ENCODE data around the gene DTNBP1.

Gene DTNBP1

DNA sequence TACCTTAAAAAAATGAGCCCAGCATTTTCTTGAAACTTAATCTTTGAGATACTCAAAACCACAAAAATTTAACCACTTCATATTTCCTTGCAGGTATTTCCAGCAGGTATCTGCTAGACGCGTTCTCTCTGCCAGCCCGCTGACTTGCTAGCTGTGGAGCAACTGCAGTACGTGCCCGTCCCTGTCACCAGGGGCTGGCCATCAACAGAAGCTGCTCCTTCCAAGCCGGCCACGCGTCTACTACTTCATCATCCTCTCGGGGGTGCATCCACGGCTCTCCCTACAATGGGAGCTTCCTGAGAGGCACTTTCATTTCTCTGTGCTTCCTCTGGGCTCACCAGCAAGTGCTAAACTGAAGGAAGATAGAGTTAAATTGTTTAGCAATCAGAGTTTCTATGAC, 132.4 kb downstream of the DTNBP1 start:
- no peak for DNase-seq

DNA sequence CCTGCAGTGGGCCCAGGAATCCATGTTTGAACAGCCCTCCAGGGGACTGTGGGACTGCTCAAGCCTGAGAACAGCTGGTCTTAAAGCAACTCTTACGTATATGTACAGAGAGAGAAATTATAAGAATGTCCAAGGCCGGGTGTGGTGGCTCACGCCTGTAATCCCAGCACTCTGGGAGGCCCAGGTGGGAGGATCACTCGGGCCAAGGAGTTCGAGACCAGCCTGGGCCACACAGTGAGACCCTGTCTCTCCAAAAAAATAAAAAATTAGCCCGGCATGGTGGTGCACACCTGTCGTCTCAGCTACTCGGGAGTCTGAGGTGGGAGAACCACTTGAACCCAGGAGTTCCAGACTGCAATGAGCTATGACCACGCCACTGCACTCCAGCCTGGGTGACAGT, 134.0 kb downstream of the DTNBP1 start:
- no peak for DNase-seq

DNA sequence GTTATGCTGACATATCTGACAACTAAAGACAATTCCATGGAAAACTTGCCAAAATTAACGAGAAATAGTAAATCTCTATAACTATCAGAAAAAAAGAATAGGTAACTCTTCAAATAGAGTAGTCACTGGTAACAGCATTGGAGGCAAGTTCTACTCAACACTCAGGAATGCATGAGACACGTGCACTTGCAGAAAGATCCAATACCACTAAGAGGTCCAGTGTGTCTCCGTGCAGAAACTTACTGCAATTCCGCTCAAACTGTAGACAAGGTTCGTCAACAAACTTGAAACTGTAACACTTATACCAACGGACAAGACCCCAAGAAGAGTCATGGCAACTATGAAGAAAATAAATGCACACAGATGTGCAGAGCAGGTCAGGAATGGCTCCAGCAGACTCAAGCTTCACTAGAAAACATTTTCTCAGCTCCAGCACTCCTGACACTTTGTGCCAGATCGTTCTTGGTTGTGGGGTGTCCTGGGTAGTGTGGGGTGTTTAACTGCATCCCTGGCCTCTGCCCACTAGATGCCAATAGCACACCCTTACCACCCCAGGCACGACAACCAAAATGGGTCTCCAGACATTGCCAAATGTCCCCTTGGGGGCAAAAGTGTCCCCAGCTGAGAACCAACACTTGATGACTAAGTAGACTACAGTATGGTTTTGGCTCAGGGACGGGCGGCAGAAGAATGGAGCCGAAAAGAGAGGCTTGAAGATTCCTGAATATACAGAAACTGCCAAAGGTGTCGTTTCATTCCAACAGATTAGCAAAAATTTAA, 134.8 kb downstream of the DTNBP1 start:
- DNase-seq = peak in 1 of 2 experiments; percentile 13

DNA sequence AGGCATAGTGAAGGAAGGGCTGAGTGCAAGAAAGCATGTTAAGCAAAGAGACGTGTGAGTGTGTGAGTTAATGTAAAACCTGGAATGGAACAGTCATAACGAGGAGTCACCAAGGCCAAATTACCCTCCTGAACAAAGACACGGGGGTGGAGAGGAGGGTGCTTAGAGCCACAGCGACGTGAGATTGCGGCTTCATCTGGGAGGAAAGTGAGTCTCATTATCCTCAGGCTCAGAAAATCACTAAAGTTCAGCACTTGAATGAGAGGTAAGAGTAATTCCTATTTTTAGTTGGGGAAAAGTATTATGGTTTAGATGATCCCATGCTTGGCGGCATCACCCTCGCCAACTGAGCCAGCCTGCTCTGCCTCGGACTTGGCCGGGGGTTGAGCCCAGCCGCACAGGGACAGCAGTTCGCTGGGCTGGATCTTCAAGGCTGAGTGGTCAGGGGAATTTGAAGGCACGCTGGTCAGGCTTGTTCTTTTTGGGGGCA, 136.6 kb downstream of the DTNBP1 start:
- DNase-seq = peak in 1 of 2 experiments; percentile 19

DNA sequence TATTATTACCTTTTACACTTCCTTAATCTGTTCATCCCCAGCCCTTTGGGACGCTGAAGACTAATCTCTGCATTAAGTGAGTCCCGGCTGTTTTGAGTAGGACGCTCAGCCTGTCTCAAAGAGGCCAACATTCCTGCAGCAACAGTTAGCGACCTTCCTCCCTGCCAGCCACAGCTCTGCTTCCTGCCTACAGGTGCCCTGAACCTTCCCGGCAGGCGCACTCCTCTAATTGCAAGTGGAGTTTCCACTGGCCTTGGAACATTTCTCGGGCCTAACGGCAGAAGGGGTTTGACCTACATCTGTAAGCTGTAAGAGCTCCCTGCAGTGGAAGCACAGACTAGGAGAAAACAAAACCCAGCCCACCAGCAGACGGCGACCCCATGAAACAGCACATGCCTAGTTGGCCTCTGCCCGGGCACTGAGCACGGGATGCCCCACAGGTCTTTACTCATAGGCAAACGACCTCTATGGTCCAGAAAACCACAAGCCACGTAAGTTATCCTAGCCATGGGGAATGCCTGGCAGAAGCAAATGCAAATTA, 137.9 kb downstream of the DTNBP1 start:
- peak; percentile 14 for DNase-seq

DNA sequence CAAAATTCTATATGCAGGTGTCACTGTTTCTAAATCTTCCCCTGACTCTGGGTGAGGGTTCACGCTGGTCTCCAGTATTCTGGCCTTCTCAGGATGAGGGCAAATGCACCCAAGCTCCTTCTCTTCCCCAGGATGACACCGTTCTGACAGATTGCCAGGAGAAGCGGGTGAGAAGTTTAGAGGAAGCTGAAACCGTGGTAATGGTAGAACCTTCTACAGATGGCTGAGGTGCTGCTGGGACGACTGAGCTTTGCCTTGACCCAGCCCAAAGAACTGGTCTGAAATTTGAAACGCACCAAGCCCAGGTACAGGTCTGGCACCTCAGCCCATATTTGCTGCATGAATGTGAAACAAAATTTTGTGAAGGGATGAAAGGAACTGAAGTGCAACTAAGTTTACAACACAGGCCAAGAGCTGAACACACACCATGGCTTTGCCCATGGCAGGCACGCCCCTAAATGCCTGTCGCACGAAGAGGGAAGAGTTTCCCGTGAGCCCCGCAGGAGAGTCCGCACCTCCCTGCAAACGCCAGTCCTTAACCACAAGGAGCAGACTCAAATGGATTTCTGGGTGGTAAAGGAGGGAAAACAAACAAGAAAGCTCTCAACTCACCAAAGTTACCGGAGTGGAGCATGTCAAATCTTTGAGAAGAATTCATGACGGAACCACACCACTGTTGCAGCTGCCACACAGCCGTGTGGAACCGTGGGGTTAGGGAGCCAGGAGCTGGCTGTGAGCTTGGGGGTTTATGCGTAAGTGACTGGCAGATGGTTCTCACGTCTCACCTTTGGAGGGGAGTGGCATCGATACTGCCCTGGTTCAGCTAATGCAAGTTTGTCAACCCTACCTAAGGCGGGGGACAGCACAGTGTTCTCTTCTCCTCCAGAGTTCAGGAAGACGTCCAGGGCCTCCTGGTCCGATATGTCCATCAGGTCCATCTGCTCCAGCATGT, 138.9 kb downstream of the DTNBP1 start:
- DNase-seq = peak; percentile 19

DNA sequence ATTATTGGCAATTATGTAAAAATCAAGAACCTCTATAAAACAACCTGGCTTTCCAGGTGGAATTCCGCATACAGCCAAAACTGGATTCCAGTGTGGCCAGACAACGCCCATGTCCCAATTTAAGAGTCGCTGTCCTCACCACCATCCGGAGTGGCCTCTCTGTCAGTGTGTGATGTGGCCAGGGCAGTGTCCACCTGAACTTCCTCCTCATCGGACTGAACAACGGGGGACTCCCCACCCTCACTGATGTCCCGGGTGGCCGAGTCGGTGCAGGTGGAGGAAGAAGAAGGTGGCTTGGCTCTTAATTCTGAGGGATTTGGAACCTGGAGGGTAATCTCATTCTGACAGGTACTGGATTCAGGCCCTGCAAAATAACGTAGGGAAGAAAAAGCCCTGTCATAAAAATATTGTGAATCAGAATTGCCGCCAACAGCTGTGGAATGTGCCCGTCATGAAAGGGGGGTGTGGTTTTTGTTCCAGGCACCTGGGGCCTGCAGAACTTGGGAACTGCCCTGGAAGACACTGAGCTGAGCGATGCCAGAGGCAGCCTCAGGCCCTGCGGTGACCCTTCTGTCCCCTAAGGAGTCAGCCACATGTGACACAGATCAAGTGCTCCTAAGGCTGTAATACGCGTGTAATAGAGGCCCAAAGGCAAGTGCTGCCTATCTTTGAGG, 139.8 kb downstream of the DTNBP1 start:
- DNase-seq = peak; percentile 19 to 20

DNA sequence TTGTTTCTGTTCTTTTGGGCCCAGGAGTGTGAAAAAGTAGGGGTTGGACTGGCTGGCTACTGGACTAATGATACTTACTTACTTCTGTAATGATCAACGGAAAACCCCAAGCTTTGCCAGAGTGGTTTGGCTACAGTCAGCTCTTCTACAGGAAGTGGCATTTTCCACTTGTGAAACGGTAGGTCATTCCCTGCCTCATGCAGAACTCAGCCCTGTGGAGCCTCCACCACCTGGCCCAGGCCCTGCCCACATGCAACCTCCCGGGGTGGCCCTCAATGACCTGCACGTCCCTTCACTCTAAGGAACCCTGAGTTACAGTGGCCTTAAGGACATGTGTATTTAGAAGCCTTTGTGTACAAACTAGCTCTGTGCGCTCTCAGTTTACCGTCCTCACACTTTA, 140.4 kb downstream of the DTNBP1 start:
- peak; percentile 18 to 27 for DNase-seq

DNA sequence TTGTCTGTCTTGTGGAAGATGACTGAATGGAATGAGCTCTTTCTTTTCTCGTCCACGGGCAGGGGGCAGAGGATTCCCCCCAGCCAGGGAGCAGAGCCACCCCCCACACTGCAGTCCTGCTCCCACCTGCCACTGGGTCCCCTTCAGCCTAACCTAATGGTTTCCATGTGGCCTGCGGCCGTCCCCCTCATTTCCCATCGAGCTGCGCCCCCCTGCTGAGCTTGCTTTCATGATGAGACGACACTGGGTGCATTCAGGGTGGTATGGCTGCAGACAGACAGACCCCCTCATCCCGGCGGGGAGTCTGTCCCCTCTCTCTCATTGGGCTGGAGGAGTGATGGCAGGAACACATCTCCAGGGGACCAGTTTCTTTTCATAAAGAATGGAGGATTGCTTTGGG, 140.8 kb downstream of the DTNBP1 start:
- peak; percentile 16 to 18 for DNase-seq

DNA sequence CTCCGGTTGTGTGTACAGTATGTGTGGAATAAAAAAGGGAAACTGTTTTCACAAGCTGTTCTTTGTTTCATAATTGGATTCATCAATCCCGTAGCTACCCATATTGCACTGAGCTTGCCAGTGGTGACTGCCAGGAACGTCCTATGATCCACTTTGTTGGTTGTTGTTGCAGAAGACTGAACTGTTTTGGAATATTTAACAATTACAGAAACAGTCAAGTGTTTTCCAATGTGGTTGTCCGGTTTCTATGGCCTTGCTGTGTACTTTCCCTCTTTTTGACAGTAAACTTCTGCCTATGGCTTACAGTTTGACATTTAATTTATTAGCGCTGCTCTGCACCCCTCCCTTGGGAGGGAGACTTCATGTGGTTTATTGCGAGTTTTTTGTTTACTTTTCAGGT, 141.2 kb downstream of the DTNBP1 start:
- DNase-seq = no peak

DNA sequence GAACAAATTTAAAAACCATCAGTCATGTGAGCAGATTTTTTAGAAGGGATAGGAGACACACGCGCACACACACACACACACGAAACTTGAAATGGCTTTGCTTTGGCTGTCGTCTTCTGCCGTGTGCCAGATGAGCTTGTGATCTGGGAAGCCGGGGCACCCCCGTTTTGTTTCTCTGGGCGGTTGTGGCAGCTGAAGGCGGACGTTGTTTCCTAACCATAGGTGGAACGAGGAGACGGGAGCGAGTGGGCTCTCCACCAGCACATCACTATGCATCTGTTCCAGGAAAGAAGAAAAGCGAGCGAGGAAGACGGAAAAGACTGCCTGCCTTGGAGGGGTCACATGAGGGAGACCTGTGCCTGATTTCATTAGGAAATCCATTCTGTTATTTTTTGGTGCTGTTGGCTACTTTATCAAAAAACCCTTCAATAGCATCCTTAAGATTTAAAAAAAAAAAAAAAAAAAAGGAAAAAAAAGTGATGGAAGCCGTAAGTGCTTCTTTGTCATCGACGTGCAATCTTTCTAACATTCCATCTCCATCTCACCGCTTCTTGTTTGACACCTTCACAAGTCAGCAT, 142.1 kb downstream of the DTNBP1 start:
- no peak for DNase-seq

DNA sequence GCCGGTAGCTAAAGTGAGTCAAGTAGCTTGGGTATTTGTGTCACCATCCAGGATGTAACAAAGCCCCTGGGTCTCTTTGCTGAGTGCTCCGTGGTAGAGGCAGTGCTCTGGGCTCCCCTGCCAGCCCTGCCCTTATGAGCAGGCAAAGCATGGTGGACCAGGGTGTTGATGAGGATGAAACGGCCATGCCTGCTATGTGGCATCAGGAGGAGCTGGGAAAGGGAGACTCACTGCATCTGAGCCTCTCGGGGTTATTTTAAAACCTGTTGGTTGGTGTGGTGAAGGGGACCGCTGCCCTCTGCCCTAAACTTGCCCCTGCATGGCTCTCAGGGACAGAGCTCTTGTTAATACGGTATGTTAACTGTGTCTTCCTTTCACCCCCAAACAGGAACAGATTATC, 143.1 kb downstream of the DTNBP1 start:
- no peak for DNase-seq

DNA sequence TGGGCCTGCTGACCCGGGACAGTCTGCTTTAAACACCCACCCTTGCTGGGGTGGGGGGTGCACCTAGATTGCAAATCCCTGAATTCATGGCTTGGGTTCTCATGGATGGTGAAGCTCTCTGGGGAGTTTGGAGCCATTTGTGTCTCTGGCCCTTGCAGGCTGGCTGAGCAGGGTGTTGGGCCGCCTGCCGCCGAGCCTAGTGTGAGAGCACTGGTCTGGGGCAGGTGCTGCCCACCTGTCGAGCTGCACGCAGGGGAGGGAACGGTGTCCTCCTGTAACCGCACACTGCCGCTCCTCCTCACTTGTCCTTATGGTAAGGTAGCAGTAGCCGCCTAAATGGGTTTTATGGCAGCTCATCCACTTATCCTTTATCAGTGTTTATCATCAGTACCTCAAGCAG, 143.9 kb downstream of the DTNBP1 start:
- DNase-seq = no peak

DNA sequence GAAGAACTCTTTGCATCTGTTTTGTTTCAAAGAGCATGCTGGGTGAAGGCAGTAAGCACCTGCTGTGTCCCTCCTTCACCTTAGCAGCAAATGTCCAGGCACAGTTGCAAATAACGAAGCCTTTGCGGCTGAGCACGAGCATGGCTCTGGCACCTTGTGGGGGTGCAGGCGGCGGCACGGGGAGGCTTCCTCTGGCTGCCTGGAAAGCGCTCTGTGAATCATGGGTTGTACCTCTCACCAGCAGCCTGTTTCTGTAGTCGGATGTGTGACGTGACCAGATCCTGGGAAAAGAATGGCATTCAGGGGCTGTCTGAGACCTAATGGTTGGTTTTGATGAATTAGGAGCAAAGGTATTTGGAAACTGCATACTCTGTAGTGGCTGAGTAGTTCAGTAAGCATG, 144.8 kb downstream of the DTNBP1 start:
- no peak for DNase-seq

DNA sequence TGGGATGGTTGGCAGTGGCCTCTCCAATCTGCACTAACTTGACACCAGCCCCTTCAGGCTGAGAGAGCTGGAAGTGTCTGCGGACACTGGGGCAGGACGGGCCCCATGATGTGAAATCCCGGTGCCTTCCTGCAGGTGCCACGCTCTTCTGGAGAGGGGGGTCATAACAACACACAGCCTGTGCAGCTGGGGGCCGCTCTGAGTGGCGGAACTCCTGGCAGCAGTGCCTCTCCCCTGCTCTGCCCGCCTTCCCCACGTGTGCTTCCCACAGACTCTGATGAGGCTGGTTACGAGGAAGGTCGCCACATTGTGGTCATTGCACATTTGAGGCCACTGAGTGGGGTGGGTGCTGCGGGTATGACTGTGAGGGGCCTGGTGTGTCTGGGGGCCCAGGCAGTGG, 145.2 kb downstream of the DTNBP1 start:
- DNase-seq = no peak

DNA sequence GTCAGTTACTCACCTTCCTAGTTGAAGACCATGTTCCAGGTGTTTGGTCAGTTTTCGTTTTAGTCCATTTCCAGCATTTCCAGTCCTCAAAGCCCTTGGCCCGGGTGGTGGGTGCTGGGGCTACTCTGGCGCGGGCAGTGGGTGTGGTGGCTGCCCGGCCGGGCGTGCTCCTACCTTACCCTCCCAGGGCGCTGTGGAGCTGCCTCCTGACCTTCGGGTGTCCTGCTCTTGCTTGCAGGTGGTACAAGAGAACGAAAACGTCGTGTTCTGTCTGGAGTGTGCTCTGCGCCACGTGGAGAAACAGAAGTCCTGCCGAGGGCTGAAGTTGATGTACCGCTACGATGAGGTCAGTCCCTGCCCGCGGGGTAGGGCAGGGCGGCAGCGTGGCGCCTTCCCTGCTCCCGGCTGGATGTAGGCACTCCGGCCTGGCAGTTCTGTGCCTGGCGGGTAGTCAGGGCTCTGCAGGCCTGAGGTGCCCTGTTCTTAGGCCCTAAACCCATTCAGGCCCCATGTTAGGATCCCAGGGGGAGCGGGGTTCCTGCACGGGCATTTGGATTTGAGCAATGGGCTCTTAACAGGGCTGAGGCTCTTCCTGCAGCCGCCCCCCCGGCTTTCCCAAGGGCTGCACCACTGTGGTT, 145.8 kb downstream of the DTNBP1 start:
- no peak for DNase-seq

DNA sequence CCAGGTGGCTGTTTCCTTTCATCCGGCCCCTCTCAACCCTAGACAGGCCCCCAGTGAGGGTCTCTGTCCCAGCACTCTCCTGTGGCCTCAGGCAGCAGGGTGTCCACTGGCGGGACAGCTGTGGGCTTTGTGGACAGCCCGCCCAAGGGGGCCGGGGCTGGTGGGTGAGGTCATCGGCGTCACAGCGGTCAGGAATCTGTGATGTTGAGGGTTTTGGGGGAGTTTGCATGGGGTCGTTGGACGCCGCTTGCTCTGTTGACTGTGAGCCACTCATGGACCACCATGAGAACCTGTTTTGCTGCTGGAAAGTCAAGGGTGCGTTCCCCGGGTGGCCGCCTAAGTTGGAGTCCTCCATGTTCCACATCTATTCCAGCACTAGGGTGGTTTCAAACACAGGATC, 146.4 kb downstream of the DTNBP1 start:
- no peak for DNase-seq

DNA sequence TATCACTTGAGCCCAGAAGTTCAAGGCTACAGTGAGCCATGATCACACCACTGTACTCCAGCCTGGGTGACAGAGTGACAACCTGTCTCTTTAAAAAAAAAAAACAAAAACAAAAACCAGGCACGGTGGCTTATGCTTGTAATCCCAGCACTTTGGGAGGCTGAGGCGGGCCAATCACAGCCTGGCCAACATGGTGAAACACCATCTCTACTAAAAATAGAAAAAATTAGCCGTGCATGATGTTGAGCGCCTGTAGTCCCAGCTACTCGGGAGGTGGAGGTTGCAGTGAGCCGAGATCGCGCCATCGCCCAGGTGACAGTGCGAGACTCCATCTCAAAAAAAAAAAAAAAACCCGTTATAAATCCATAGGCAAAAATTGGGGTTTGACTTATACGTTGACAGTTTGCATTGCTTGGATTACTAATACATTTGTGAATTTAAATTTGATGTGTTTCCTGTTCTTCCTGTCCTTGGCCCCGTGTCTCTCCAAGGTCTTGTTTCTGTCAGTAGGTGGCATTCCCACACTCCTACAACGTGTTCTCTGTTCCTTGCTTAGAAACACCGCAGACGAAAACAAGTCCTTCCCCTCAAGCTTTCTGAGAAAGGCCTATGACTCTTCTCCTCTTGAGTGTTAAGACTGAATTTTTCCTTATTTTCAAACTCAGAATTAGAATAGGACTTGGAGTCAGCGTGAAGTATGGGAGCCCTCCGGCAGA, 147.0 kb downstream of the DTNBP1 start:
- DNase-seq = no peak

DNA sequence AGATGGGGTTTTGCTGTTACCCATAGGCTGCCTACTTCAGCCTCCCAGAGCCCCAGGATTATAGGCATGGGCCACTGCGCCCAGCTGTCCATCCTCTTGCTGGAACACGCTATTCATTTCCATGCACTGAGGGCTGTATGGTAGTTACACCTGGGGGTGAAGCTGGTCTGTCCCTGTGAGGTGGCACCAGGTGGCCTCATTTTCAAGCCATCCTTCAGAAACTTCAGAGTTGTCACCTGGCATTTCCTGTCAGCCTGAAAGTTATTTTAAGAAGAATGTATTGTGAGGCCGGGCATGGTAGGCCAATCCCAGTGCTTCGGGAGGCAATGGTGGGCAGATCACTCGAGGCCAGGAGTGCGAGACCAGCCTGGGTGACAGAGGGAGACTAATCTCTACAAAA, 147.6 kb downstream of the DTNBP1 start:
- DNase-seq = no peak

DNA sequence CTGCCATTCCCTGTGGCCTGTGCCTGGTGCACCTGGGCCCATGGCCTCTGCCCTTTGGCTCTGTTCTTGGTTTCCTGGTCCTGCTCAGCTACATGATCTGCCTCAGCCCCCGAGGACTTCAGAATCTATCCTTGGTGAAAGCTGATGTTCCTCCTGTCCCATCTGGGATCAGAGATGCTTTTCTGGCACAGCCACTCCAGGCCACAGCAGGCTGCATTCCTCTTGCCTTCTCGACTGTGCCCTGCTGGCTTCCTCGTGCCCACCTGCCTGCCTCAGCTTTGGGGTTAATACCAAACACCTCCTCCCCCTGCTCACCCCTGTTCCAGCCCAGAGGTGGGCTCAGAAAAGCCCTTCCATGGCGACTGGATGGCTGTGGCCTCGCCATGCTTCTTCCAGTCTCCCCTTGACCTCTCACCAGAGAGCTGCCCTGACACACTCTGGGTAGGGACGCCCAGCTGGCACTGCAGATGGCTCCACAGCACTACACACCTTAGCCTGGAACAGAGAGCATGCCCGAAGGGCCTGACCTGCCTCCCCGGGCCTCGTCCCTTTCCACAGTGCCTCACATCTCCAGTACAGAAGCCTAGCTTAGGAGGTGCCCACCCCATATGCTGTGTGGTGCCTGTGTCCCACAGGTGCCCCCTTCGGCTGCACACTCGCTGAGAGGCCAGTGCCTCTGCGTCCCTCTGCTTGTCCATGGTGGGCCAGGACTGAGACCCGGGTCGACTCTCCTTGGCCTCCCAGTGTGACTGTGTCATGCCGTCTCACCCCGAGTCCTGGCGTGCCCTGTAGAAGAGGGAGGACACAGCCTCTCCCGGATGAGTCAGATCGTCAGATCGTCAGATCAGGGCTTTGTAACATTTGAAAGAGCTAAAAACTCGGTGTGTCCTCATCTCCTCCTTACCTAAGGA, 148.8 kb downstream of the DTNBP1 start:
- DNase-seq = no peak

Data from activated T-cell treated with anti-CD3 and anti-CD28 coated beads, Interleukin-2, amount 50 U/mL, for 48 hours (primary cell).